Renal pelvis (tissue), 4 donors: Measurements from ENCODE around the gene SLC2A8. TPM values are rescaled to one million over a fixed set of nuclear protein-coding genes. Genes with fewer than 3 reads are reported as not detected.

ENCODE experiments used
- DNase-seq: peaks from one replicate; pipeline ENCODE4 v3.0.0-alpha.2; 2013
- polyA plus RNA-seq, 3 donors: library from polyadenylated mRNA; unstranded; fragments of 120-200 nt; gene quantifications; one replicate each; pipeline ENCODE4 v1.2.1, GENCODE V29; 2013; ENCODE audit not compliant: insufficient read length in 3 of 3

SLC2A8 gene
- polyA plus RNA-seq, 3 donors: 21.9 to 28.0 (median 23.6) TPM

DNA sequence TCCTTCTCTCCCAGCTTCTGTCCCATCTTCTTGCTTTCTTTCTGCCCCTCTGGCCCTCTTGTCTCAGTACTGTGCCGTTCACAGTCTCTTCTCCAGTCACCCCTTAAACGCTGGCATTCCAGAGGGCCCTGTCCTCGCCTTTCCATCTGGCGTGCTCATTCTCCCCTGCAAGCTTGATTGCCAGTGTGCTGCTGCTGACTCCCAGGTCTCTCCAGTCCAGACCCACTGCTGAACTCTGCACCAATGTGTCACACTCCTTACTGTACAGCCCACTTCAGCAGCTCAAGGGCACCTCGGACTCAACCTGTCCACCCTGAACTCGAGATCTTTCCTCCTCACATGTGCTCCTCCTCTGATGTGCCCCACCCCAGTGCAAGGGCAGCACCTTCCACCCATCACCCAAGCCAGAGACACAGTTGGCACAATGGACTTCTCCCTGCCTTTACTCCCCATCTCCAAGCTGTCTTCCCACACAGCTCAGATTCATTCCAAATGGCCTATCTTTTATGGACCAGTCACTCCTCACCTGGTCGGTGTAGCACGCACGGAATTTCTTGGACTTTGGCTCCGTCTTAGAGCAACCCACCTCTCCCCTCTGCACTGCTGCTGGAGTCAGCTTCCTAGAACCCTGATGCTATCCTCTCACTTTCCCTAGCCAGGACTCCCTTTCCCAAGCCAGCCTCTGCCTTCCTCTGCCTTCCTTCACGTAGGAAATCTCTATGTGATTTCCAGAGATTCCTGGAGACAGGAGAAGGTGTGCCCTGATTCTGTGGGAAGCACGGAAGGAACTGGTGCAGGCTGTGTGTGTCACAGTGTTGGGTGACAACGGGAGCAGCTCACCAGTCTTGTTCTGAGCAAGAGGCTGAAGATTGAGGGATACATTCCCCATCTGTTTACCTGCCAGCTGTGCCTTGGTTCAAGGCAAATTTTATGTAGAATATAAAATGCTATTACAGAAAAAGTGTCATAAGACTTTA lies 26.0 kb upstream of the SLC2A8 start:
- DNase-seq: no peak

DNA sequence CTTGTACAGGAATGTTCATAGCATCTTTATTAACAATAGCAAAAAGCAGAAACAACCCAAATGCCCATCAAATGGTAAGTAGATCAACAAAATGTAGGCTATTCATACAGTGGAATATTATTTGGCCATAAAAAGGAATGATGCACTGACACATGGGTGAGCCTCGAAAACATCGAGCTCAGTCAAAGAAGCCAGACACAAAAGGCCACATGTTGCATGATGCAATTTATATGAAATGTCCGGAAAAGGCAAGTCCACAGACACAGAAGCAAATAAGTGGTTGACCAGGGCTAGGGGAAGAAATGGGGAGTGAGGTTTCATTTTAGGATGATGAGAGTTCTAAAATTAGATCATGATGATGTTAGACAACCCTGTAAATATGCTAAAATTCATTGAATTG lies 16.5 kb upstream of the SLC2A8 start:
- no peak for DNase-seq

DNA sequence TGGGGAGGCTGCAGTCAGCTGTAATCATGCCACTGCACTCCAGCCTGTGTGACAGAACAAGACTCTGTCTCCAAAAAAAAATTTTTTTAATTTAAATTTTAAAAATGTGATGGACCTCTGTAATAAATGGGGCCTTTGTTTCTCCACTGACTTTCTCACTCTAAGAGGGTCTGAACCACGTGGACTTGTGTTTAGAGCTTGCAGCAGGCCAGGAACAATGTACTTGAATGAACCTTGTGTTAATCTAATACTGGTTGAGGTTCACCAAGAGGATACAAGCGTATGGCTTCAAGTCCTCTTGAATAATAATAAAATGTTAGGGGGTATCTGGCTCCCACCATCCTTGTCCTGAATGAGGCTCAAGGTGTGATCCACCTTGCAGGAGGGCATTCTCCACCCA lies 14.4 kb upstream of the SLC2A8 start:
- DNase-seq: no peak

DNA sequence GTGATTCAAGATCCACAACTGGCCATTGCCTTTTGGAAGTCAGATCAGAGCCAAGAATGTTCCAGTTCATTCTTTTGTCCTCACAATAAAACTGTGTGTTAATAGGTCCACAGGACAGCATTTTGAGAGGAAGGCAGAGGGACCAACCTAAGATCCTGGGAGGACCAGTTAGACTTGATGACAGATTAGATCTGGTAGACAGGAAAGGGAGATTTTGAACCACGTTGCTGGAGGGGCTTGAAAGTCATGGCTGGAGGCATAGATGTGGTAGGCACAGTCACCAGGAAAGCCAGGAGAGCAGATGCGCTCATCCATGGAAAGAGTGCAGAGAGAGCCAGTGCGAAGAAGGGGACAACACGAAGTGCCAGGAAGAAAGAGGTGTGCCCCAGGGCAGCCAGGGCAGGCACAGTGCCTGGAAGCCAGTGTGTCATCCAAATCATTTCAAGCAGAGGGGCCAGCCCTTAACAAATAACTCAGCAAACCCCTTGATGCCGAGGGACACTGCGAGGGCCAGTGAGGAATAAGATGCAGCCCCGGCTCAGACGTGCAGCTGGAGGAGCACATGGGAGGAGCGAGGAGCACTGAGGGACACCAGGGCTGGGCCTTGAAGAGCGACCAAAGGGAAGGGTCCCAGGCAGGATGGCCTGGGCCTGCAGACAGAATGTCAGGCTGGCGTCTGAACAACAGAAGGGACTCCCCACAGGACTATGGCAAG lies 12.8 kb upstream of the SLC2A8 start:
- DNase-seq: no peak

DNA sequence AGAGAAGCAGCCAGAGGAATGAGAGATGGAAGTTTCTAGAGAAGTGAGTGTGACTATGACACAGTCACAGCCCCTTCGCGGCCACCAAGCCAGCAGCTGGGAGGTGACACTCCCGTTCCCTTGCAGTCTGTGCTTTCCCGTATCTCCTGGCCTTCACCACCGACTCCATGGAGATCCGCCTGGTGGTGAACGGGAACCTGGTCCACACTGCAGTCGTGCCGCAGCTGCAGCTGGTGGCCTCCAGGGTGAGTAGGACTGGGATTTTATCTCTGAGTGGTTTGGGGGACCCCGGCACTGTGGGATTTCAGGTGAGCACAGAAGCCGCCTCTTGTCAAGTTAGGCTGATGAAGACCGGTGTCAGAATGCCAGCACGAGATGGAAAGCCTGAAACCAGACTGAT lies 12.1 kb upstream of the SLC2A8 start:
- no peak for DNase-seq

DNA sequence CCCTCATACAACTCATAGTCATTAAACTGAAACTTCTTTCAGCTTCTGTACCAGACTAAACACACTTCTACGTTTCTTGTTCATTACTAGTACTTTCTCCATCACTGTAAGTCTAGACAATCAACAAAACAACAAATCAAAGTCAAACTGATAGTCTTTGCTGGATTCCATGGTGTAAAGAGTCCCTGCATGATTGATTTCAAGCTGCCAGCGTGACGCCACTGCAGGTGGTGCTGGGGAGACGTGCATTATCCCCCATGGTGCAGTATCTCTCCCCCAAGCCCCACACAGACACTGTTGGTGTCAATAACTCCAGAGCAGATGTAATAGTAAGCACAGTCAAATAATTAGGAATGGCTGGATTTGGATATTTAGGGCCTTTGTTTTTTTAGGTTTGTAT lies 10.7 kb upstream of the SLC2A8 start:
- DNase-seq: no peak

DNA sequence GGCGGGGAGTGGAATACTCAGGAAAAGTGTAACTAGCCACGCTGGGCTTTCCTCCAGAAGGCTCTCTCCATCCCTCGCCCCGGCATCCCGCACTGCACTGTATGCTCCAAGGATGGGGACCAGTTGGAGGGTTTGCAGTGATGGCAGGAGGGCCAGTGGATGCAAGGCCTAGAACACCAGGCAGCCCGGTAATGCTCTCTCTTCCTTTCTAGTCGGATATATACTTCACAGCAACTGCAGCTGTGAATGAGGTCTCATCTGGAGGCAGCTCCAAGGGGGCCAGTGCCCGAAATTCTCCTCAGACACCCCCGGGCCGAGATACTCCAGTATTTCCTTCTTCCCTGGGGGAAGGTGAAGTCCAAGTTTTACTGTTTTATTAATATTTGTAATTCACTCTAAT lies 10.0 kb upstream of the SLC2A8 start:
- no peak for DNase-seq

DNA sequence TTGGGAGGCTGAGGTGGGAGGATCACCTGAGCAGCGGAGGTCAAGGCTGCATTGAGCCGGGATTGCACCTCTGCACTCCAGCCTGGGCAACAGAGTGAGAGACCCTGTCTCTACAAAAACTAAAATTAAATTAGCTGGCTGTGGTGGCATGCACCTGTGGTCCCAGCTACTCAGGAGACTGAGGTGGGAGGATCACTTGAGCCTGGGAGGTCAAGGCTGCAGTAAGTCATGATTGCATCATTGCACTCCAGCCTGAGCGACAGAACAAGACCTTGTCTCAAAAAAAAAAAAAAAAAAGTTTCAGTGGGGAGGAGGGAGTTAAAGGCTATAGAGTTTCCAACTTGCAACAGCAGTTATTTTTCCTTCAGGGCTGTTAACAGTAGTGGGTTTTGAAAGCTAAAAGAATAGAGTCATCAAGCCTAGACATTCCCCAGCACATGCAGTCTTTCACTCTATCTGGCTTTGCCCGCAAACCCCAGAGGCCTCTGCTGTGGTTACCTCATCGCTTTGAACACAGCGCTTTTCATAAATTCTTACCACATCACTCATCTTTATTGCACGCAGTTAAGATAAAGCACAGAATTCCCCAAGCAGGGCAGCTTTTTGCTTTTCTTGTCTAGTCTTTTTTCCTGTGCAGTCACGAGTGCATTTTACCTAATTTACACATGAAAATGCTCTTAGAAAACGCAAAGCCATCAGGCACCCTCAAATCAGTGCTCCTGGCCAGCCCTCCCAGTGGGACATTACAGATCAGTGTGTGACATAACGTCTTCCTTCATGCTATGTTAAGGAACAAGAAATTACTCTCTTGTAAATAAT lies 8.7 kb upstream of the SLC2A8 start:
- peak; percentile 77 for DNase-seq

DNA sequence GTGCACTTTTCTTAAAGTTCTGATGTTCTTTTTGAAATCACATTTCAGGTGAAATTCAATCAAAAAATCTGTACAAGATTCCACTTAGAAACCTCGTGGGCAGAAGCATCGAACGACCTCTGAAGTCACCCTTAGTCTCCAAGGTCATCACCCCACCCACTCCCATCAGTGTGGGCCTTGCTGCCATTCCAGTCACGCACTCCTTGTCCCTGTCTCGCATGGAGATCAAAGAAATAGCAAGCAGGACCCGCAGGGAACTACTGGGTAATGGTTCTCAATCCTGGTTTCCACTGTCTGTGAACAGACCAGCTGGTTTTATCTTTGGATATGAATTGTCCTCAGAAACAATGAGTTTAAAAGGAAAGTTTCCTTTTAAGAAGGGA lies 8.1 kb upstream of the SLC2A8 start:
- peak; percentile 33 for DNase-seq

DNA sequence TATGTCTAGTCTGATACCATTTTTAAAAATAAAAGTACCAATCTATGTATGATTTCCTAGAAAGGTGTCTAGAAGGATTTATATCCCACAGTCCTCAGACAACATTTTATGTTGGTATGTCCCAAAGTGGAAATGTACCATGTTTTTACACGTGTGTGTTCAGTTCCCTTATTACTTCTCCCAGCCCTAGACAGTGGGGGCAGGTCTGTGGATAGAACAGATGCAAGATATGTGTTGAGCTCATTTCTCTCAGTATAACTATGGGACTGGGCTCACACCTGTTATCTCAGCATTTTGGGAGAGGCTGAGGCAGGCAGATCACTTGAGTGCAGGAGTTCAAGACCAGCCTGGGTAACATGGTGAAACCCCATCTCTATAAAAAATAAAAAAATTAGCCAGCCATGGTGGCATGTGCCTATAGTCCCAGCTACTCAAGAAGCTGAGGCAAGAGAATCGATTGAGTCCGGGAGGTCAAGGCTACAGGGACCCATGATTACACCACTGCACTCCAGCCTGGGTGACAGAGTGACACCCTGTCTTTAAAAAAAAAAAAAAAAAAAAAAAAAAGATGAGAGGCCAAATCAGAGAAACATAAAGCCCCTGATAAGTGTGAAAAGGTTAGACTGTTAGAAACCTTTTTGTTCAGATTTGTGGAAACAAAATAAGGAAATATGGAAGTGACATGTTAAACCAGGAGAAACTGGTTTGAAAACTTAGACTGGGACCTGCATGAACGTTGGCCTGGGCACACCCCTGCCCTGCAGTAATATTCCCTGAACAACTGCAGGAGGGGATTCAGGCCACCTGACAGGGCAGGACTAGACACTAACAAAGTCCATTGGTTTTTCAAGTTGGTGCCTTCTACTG lies 7.4 kb upstream of the SLC2A8 start:
- DNase-seq: no peak

DNA sequence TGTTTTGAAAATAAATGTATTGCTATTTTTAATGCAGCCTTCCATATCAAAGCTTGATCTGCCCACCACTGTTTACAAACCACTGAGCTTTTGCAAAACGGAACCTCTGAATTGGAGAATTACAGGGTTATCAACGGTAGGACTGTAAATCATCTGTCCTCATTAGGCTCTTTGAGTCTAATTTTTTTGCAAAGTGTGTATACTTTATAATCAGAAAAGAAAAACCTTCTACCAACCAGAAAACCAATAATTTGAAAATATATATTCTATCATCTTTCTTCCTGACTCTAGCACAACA lies 6.8 kb upstream of the SLC2A8 start:
- DNase-seq: no peak

DNA sequence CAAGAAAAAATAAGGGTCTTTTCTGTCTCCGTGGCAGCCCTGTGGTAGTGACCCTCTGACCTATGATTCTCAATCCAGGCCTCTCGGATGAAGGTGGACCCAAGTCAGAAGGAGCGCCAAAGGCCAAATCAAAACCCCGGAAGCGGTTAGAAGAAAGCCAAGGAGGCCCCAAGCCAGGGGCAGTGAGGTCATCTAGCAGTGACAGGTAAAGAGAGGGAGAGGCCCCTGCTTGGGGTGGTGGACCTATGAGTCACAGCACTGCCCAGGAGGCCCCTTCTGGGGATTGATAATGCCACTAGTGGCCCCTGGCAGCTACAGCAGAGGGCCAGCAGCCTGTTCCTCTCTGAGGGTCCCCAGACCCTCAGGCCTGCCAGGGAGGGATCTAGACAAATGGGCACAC lies 6.4 kb upstream of the SLC2A8 start:
- no peak for DNase-seq

DNA sequence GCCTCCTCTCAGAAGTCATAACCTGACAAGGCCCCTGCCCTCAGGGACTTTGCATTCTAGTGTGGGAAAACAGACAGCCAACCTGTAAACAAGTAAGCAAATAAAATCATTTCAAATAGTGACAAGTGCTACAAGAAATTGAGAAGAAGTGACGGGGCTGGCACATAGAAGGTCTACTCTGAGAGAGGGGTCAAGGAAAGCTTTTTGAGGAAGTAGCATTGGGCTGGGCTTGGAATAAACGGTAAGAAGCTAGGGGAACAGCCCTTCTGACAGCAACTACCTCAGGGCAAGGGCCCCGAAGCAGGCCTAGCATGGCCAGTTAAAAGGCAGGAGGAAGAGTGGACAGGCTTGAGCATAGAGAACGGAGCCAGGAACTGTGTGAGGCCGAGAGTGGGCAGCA lies 4.8 kb upstream of the SLC2A8 start:
- DNase-seq: no peak

DNA sequence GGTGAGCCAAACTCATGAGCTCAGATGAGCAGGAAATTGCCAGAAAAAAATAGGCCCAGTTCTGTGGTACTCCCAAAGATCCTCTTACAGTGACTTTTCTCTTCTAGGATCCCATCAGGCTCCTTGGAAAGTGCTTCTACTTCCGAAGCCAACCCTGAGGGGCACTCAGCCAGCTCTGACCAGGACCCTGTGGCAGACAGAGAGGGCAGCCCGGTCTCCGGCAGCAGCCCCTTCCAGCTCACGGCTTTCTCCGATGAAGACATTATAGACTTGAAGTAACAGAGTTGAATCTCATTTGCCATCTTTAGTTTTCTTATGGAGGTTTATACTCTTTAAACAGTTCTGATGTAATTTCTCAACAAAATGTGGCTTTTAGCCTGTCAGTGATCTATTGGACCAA lies 4.0 kb upstream of the SLC2A8 start:
- DNase-seq: no peak

DNA sequence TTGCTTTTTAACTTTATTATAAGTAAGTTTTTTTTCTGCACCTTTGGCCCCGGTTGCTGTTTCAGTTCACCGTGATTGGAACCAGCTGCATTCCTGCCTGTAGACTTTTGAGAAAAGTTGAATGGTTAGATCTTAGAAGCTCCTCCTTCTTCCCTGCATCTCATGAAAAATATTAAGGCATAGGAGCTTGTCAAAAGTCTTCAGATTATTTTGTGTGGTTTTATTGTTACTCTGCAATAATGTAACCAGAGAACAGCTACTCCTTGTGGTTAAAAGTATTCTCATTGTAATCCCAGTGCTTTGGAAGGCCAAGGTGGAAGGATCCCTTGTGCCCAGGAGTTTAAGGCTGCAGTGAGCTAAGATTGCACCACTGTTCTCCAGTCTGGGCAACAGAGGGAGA lies 3.3 kb upstream of the SLC2A8 start:
- DNase-seq: peak; percentile 36

DNA sequence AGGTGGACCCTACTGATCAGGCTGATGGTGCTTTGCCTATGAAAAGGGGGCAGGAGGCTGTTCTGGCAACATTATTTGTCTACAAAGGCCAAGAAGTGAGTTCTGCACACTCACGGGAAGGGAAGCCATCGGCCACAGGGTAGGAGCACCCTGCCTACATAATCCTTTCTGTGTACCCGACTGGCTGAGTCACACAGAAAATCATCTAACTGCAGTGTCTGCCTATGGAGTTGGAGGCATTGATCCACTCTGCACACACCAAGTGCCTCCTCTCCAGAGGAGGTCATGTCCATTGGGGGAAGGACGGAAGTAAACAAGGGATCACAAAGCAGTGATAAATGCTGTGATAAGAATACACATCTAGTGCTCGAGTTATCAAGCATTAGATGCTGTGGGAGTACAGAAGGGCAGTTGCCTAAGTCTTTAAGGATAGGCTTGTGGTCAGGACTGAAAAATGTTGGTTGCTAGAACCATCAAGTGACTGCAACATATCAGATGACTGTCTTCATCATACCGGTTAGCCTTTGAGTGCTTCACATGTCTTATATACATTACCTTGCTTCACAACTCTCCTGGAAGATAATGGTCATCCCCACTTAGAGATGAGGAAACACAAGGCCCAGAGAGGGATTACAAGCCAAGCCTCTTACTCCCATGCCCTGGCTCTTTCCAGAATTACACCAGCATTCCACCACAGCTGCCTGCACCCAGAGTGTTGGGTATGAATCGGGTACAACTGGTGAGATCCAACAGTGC lies 1.3 kb upstream of the SLC2A8 start:
- DNase-seq: no peak

DNA sequence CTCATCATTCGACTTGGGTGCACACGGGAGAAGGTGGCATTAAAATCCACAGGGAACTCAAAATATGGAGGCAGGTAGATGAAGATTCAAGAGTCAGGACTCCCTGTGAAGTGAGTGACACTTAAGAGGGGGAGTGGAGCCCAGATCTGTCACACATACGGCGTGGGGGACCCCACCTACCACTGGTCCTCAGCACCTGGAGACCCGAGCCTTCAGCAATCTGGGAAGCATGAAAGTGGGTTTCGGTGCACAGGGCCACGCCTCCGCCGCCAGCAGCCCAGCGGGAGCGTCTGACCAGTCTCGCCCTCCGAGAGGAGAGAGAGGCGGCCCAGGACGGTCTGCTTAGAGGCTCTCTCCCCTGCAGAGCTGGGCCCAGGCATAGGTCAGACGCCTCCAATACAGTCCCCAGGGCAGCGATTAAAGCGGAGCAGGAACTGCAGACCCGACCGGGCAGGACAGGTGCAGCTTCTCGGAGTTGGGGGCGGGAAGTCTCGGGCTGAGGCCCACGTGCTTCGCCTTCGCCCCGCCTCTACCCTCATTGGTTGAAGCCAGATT lies 639 bp upstream of the SLC2A8 start:
- no peak for DNase-seq

DNA sequence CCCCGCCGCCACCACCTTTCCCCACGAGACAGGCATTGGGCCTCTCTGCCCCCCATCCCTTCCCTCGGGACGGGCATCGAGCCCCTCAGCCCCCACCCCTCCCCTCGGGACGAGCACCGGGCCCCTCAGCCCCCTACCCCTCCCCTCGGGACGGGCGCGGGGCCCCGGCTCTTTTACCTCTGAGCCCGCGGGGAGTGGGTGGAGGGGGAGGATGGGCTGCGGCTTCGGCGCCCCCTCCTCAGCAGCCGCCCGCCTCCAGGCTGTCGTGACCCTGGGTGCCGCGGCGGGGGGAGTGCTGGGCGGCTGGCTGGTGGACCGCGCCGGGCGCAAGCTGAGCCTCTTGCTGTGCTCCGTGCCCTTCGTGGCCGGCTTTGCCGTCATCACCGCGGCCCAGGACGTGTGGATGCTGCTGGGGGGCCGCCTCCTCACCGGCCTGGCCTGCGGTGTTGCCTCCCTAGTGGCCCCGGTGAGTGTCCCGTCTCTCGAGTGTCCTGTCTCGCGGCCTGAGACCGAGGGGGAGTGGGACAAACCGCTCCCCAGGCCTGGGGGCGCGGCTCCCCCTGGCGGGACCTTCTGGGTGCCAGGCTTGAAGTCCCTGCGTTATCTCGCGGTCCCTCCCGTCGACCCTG lies 791 bp downstream of the SLC2A8 start:
- peak; percentile 42 for DNase-seq

DNA sequence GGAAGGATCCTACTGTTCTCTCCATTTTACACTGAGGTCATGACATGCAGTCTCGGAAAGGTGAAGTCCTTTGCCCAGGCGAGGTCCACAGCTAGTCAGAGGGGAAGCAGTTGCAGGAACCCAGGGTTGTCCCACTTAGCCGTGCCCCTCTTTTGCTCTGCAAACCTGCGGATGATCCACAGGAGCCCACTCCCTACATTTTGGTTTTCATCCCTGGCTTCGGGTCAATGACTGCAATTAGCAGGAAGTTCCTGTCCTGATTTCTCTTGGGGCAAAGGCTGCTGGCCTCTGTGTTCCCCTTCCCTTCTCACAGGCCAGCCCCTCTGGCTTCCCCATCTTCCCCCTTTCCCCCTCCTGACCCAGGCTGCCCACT lies 1.3 kb downstream of the SLC2A8 start:
- DNase-seq: no peak
